Hepatic stellate cell (primary cell): ENCODE data around the gene CTRB1.
"Not testable (repeated sequence)": the region's sequence is repeated elsewhere in the genome, so short reads cannot be mapped to it uniquely, and the experiment has no call there.

Experiments used
- DNase-seq: peaks from one replicate; pipeline ENCODE4 v3.0.0; 2011; ENCODE audit warnings: low spot score

CTRB1 gene

GRCh38 chr16:75256696-75257343 lies 38.0 kb downstream of the CTRB1 start:
- DNase-seq = peak; percentile 94

- DNase-seq = no peak
These were observed 39.4 kb downstream of the CTRB1 start for GRCh38 chr16:75257886-75258806.

GRCh38 chr16:75258807-75259141 lies 40.0 kb downstream of the CTRB1 start:
- DNase-seq = no peak

DNA sequence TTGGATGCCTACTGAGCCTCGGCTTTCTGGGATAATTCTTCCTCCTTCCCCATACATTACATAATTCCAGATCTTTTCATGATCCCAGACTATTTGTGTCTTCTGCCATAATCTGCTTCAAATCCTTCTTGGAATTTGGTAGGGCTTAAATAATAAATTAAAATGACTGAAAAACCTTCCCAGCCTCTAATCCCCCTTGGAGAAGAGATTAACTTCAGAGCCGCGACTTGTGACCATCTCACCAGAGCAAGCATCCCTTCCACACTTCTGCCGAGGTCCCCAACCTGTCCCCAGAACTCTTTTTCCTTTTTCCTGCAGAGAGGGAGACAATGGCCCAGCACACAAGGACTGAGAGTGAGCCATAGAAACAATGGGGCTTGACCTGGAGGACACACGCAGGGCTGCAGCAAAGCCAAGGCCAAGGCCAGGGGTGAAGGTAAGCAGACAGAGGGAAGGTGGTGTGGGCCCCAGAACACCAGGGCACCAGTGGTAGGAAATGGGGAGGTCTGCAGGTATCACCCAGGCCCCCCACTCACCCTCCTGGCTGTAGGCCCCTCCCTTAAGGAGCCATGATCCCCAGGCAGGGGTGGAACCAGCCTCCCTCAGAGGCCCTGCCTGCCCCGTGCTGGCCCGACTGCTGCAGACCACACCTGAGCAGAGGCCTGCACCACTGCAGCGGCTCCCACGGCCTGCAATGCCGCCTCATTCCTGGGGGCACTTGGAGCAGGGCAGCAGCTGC lies 42.2 kb downstream of the CTRB1 start:
- no peak for DNase-seq

- DNase-seq = no peak
These were observed 42.8 kb downstream of the CTRB1 start for GRCh38 chr16:75261590-75262078.

DNA sequence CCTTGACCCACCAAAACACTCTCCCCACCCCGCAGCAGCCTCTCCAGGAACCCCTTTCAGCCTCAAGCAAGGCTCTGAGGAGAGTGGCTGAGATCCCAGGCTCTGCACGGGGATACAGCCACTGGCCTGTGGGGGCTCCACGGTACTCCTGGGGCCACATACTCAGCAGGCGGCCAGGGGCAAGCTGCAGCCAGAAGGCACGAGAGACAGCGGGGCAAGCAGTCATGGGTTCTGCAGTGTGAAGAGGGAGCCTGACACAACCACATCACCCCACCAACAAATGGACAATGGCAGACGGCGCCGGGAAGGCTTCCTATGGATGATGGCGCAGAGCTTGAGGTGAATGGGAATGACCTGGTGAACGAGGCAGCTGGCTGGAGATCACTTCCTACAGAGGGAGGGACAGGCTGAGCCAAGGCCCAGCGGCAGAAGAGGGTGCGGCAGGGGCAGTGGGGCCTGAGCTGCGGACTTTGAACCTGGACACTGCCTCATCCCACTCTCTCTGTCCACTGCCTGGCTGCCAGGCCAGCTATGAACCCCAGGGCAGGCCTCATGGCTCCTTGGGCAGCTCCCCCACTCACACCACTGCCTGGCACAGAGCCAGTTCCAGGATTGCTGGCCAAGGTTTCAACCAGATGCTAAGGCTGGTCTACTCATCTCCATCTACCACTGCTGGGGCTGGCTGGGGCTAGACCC lies 43.5 kb downstream of the CTRB1 start:
- no peak for DNase-seq

GRCh38 chr16:75262800-75263127 lies 44.0 kb downstream of the CTRB1 start:
- no peak for DNase-seq

DNA sequence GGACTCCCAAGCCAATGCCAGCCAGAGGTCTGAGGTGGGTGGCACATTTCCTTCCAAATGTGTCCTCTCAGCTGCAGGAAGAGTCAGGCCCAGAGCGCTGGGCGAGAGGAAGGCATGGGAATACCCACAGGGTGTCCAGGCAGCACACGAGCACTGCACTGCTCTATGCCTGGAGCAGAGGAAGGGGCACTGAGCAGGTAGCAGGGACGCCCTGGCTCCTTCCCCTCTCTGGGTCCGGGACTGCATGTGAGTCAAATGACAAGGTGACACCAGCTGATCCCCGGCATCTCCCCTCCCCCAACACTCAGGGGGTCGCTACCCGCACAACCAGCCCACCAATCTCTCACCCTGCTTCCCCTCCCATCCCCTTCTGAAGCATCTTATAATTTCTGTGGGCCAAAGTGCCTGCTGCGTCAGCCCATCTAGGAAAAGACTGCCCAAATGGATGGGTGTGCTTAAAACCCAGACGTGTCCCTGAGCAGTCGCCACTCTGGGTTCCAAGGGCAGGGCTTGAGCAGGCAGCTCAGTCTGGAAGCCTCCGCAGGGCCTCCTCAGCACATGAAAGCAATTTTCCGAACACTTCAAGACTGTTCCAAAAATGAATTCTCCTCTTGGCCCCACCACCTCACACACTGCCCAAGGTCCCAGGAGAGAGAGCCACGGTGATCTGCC lies 44.6 kb downstream of the CTRB1 start:
- DNase-seq = no peak

GRCh38 chr16:75263963-75264445 lies 45.2 kb downstream of the CTRB1 start:
- no peak for DNase-seq

DNA sequence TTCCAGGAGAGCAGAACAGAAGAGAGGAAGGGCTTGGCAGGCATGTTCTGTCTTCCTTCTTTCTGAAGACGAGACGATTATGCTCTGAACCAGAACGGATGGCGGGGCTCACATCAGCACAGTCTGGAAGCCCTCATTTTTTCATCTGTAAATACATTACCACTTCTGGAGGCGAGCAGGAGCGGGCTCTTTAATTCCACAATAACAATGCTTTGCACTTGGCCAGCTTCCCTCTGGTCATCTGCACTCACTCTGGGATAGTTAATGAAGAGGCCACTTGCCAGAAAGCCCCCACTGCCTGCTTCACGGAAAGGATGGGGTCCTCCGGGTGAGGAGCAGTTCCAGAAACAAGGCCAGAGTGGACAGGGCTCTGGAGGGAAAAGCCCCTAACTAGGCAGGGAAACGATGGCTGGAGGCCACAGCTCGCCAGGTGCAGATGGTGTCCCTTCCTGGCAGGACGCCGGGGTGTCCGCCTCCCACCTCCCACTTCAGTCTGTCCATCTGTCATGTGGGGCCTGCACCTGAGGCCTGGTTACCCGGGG lies 45.7 kb downstream of the CTRB1 start:
- no peak for DNase-seq

DNA sequence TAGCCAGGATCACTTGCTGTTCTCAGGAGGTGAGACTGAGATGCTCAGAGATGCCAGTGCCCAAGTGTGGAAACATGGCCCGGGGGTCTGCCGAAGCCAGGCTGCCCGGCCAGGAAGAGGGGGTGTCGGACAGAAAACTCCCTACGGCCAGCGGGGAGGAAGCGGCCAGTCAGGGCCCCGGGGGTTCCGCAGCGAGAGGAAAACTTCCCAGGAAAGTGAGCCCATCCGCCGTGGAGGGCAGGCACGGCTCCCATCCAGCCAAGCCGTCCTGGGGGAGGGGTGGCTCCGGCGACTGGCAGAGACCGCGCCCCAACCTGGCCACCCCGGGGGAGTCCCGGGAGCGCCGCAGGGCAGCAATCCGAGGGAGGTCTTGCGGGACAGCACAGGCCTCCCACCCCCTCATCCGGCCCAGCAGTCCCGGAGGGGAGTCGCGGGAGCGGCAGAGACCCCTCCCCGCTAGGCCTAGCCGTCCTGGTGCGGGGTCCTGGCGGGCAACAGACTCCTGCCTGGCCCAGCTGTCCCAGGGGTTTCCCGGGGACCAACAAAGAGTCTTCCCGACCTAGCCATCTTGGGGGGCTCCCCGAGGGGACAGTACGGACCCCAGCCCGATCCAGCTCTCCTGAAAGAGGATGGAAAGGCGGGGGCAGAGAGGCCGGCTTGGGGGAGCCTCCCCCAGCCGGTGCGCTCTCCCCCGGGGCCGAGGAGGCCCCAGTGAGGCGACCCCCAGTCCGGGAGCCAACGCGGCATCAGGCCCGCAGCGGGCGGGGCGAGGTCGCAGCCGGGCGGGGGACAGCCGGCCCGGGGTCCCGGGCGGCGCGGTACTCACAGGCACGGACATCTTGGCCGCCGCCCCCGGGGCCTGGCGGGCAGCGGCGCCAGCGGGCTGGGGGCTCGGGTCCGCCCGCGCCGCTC lies 46.5 kb downstream of the CTRB1 start:
- no peak for DNase-seq

DNA sequence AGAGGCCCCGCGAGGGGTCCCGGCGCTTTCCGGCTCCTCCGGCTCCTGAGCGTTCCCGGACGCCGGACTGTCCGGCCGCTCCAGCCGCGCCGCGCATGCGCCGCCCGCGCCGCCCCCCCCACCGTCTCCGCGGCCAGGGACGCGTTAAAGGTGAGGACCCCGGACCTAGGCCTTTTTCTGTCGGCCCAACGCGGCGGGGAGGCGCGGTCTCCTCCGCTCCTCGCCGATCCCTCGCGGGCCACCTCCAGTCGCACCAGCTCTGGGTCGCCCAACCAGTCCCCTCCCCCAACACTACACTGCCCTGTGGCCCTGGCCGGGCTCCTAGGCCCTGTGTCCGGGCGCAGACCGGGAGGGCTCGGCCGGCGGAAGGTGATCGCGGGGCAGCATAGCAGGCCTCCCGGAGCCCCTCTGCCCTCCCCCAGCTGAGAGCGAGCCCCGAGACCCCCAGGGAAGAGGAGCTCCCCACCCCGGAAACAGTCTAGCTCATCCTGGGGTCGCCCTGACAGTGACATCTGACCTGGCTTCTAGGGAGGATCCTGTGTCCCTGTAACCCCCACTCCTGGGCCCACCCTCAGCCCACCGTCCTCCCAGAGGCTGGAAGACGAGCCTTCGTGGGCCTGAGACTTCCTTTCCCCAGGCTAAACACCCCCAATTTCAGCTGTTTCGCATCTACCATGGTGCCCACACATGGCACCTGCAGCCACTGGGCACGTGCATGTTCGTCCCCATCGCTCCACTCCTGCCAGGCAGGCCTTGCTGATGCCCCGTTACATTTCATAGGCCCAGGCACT lies 47.3 kb downstream of the CTRB1 start:
- DNase-seq = peak; percentile 97

GRCh38 chr16:75266738-75267630 lies 48.2 kb downstream of the CTRB1 start:
- DNase-seq = no peak

DNA sequence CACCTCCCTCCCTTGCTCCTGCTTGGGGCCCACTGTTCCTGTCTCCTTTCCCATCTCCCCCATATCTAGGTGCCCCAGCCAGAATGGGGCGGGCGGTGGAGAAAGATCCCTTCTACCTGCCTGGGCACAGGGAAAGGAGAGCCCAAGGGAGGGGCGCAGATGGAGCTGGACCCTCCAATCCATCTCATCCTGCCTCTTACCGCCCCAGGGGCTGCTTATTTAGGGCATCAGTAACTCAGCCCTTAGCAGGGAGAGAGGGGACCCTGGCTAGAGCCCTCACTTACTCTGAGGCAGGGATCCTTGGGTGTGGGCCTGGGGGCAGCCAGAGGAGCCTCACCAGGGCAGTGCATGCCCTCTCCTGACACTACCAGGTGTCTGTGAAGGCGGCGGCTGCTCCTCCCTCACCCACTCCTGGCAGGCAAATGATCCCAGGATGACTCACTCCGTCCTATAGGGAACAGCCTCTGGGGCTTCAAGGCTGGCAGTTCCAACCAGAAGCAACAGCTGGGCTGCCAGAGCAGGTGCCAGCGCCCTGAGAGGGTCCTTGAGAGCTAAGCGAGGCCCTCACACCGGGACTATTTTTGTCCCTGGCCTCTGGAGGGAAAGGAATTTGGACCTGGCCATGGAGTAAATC lies 49.0 kb downstream of the CTRB1 start:
- DNase-seq = no peak

GRCh38 chr16:75269358-75269757 lies 50.6 kb downstream of the CTRB1 start:
- not testable (repeated sequence) for DNase-seq

DNA sequence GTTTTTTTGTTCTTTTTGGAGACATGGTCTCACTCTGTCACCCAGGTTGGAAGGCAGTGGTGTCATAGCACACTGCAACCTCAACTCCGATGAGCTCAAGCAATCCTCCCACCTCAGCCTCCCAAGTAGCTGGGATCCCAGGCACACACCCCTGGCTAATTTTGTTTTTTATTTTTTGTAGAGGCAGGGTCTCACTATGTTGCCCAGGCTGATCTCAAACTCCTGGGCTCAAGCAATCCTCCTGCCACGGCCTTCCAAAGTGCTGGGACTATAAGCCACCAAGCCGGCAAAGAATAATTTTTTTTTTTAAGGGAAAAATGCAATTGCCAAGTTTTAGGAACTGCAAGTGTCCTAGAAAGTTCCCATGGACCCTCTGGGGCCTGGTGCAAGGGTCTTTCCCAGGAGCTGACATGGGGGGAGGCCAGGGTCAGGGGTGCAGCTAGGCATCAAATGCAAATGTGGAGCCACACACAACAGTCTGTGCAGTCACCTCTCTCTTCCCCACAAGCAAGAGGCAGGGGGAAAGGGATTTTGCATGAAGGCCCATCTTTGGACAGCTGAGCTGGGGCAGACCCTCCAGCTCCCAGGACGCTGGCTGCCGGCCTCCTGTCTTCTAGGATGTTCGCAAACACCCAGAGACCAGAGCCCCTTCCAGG lies 52.8 kb downstream of the CTRB1 start:
- no peak for DNase-seq

GRCh38 chr16:75272097-75272551 lies 53.3 kb downstream of the CTRB1 start:
- DNase-seq = peak; percentile 75
